ENCODE results near the gene TGFBR1.

The TGFBR1 gene

GRCh38 chr9:99167119-99167518, 62.2 kb downstream of the TGFBR1 start:
- no peak for DNase-seq (ENCODE audit: low read depth in 2 of 3, low spot score in 1 of 3)

- no peak for DNase-seq (ENCODE audit: low read depth in 2 of 3, low spot score in 1 of 3)
Measured at GRCh38 chr9:99167694-99168093, 62.8 kb downstream of the TGFBR1 start.

DNA sequence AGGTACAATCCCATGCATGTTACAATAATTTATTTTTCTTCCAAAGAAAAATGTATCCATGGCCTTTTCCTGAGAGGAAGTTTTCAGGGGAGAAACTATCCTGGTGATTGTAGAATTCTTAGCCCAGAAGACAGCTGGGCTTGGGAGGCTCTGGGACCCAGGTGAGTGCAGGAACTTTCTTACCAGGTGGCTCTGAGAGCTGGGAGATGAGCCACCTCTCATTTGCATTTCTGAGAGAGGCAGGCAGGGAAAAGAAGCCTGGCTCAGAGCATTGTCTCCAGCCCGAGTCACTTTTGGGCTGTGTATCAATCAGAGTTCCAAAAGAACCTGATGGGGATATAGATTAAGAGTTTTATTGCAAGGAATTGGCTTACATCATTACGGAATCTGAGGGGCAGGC, 64.2 kb downstream of the TGFBR1 start:
- no peak for DNase-seq (ENCODE audit: low read depth in 2 of 3, low spot score in 1 of 3)

- DNase-seq (ENCODE audit: low read depth in 2 of 3, low spot score in 1 of 3): no peak
Measured at GRCh38 chr9:99169982-99170761, 65.3 kb downstream of the TGFBR1 start.

- no peak for DNase-seq (ENCODE audit: low read depth in 2 of 3, low spot score in 1 of 3)
Measured at GRCh38 chr9:99171225-99172123, 66.6 kb downstream of the TGFBR1 start.

- no peak for DNase-seq (ENCODE audit: low read depth in 2 of 3, low spot score in 1 of 3)
Measured at GRCh38 chr9:99172124-99173091, 67.5 kb downstream of the TGFBR1 start.

GRCh38 chr9:99173570-99174504, 68.9 kb downstream of the TGFBR1 start:
- no peak for DNase-seq (ENCODE audit: low read depth in 2 of 3, low spot score in 1 of 3)

DNA sequence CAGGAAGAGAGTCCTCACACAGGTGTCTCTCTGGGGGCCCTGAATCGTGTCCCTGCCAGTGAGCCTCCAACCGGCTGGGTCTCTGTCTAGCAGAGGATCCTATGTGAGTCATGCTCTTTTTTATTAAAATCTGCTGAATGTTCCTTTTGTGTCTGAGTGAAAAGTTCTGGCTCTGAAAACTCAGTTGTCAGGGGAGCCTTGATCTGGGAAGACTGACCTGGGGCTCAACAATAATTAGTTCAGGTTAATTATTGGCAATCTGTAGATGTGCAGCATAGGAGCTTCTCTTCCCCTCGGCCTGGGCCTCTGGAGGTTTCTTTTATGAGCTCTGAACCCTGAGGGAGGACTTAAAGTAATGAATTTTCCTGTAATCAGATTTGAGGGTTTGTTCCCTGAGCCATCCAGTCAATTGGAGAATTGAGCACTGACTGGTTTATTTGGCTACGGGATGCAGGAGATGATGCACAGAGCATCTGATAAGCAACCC, 71.7 kb downstream of the TGFBR1 start:
- DNase-seq (ENCODE audit: low read depth in 2 of 3, low spot score in 1 of 3): no peak

DNA sequence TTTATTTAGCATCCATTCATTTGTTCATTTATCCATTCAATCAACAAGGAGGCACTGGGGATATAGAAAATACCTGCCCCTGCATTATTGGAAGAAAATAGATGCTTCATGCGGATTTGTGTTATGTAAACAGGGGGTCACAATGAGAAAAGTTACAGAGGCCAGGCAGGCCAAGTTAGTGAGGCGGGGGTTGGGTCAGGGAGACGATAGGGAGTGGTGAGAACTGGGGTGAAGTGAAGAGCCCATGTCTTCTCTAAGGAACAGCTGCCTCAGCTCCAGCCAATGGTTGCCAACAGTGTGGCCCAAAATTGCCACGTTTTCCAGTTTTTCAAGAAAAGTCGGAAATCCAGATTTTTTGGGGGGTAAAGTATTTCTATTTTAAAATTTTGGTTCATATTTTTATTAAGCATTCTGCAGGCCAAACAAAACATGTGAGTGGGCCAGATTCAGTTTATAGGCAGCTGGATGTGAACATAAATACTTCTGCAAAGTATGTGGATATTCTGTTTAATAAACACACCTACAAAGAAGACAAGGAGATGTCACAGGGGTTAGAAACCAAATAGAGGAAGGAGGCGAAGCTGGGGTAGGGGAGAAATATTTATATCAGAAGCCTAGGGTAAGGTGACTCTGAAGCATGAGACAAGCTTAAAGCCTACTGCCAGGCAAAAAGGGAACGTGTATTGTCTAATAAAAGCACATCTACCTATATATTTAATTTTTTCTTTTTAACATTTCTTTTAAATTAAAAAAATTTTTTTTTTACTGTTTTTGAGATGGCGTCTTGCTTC, 72.9 kb downstream of the TGFBR1 start:
- no peak for DNase-seq (ENCODE audit: low read depth in 2 of 3, low spot score in 1 of 3)

GRCh38 chr9:99178912-99179872, 74.3 kb downstream of the TGFBR1 start:
- DNase-seq (ENCODE audit: low read depth in 2 of 3, low spot score in 1 of 3): no peak

GRCh38 chr9:99180199-99180598, 75.3 kb downstream of the TGFBR1 start:
- DNase-seq (ENCODE audit: low read depth in 2 of 3, low spot score in 1 of 3): no peak

DNA sequence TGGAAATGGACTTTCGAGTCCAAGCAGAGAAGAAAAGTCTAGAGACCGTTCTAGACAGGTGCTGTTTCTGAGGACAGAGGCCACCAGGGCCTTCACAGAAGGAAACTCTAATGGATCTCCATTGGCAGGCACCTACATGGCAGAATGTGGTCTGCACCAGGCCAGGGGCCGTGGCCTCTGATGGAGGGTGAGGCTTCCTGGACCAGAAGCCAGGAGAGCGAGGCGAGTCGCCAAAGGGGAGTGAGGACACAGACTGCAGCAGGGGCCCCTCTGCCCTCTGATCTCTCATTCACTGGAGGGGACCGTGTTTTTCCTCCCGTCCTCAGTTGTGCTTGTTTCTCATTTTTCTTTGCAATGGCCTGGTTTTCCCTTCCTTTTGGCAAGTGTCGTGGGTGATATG, 75.7 kb downstream of the TGFBR1 start:
- DNase-seq (ENCODE audit: low read depth in 2 of 3, low spot score in 1 of 3): no peak

DNA sequence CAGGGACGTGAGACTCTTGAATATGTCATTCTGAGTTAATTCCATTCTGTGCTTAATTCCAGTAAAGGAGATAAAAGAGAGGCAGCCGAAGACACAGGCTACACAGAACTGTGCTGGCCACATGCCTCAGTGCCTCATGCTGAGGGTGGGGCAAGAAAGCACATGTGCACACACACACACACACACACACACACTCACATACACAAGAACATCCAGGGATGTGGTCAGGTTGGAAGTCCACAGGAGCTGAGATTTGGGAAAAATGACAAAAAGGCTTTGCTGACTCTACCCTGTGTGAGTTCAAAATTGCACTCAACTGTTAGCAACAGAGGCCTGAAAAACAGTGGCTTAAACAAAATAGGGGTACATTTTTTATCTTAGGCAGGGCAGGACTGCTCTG, 76.3 kb downstream of the TGFBR1 start:
- no peak for DNase-seq (ENCODE audit: low read depth in 2 of 3, low spot score in 1 of 3)

DNA sequence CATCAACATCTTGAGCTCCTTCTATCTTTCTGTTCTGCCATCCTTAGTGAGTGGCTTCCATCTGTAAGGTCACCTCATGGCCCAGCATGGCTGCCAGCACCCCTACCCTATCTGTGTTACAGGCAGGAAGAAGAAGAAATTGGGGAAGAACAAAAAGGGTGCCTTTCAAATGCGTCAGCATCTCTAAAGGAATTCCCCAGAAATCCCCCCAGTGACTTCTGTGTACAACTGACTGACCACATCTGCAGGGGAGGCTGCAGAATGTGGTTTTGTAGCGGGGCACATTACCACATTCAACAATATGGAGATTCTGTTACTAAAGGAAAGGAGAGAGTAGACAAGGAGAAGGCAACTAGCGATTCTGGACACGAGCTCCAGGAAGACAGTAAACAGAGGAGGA, 76.7 kb downstream of the TGFBR1 start:
- no peak for DNase-seq (ENCODE audit: low read depth in 2 of 3, low spot score in 1 of 3)

DNA sequence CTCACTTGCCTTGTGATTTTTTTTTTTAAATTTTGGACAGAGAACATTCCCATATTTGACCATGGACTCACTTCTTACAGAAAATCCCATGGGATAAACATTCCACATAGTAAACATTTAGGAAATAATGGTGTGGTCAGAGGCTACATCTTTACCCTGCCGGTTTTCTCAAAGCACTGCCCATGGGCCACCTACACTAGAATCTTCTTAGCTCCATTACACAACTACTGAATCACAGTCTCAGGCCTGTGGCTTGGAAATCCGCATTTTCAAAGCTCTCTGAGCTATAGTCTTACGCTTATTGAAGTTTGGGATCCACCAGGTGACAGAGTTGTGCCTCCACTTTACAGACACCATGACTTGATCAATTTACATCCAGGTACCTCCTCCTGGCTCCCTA, 77.4 kb downstream of the TGFBR1 start:
- DNase-seq (ENCODE audit: low read depth in 2 of 3, low spot score in 1 of 3): no peak

- DNase-seq (ENCODE audit: low read depth in 2 of 3, low spot score in 1 of 3): no peak
Measured at GRCh38 chr9:99183616-99184015, 78.7 kb downstream of the TGFBR1 start.

- no peak for DNase-seq (ENCODE audit: low read depth in 2 of 3, low spot score in 1 of 3)
Measured at GRCh38 chr9:99184110-99184474, 79.2 kb downstream of the TGFBR1 start.
